ENCODE results near the gene PPP2R2C.

The PPP2R2C gene

DNA sequence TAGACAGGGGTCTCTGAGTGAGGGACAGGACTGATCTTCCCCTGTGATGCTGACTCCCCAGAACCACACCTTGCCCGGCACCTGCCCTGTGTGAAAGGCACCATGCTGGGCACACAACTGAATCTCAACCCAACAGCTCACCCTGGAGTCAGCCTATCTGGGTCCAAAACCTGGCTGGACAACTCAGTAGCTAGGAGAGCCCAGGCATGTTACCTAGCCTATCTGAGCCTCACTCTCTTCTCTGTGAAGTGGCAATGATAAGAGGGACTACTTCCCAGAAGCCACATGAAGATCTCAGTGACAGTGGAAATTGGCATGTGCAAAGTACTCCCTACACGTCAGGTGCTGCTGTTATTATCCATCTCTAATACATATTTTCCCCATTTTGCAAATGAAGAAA lies 44.8 kb upstream of the PPP2R2C start:
- no peak overlapping the region for H3K27ac ChIP-seq (replicated peaks)
- H3K4me3 ChIP-seq (replicated peaks; ENCODE audit: insufficient read depth, low read length) = no peak overlapping the region
- TF ChIP-seq, protein P1, sequence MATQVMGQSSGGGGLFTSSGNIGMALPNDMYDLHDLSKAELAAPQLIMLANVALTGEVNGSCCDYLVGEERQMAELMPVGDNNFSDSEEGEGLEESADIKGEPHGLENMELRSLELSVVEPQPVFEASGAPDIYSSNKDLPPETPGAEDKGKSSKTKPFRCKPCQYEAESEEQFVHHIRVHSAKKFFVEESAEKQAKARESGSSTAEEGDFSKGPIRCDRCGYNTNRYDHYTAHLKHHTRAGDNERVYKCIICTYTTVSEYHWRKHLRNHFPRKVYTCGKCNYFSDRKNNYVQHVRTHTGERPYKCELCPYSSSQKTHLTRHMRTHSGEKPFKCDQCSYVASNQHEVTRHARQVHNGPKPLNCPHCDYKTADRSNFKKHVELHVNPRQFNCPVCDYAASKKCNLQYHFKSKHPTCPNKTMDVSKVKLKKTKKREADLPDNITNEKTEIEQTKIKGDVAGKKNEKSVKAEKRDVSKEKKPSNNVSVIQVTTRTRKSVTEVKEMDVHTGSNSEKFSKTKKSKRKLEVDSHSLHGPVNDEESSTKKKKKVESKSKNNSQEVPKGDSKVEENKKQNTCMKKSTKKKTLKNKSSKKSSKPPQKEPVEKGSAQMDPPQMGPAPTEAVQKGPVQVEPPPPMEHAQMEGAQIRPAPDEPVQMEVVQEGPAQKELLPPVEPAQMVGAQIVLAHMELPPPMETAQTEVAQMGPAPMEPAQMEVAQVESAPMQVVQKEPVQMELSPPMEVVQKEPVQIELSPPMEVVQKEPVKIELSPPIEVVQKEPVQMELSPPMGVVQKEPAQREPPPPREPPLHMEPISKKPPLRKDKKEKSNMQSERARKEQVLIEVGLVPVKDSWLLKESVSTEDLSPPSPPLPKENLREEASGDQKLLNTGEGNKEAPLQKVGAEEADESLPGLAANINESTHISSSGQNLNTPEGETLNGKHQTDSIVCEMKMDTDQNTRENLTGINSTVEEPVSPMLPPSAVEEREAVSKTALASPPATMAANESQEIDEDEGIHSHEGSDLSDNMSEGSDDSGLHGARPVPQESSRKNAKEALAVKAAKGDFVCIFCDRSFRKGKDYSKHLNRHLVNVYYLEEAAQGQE (IDR thresholded peaks at IDR 0.05; ENCODE audit: insufficient replicate concordance, low read depth) = no peak
- TF ChIP-seq, protein P2, sequence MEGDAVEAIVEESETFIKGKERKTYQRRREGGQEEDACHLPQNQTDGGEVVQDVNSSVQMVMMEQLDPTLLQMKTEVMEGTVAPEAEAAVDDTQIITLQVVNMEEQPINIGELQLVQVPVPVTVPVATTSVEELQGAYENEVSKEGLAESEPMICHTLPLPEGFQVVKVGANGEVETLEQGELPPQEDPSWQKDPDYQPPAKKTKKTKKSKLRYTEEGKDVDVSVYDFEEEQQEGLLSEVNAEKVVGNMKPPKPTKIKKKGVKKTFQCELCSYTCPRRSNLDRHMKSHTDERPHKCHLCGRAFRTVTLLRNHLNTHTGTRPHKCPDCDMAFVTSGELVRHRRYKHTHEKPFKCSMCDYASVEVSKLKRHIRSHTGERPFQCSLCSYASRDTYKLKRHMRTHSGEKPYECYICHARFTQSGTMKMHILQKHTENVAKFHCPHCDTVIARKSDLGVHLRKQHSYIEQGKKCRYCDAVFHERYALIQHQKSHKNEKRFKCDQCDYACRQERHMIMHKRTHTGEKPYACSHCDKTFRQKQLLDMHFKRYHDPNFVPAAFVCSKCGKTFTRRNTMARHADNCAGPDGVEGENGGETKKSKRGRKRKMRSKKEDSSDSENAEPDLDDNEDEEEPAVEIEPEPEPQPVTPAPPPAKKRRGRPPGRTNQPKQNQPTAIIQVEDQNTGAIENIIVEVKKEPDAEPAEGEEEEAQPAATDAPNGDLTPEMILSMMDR (IDR thresholded peaks at IDR 0.05; ENCODE audit: insufficient read depth, low read length) = no peak
- no peak for TF ChIP-seq GABPA (IDR thresholded peaks at IDR 0.05; ENCODE audit: low read depth)
- no peak for TF ChIP-seq SPI1 (IDR thresholded peaks at IDR 0.05; ENCODE audit: borderline replicate concordance, low read depth)
- TF ChIP-seq POLR2AphosphoS5 (IDR thresholded peaks at IDR 0.05; ENCODE audit: low read depth) = no peak
- DNase-seq (ENCODE audit: low read depth in 1 of 2, low spot score in 1 of 2) = no peak
- no peaks in the 10 kb centered on the region for H3K27me3 ChIP-seq (ENCODE audit: insufficient read depth, poor library complexity, severe bottlenecking)

DNA sequence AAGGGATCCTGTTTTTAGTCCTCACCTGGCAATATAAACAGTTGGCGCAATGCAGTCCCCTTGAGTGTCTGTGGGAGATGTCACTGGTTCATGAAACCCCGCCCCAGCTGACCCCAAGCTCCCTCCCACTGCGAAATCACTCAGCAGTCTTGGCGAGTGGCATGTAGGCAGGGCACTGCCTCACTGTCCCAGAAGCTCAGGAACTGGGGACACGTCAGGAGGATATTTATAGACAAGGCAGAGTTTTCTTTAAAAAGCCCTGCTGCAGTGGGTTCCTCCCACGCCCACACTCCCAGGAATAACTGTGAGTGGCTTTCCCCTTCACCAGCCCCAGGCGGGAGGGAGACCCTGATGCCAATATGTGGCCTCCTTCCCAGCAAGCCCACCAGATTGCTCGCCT lies 44.3 kb upstream of the PPP2R2C start:
- DNase-seq (ENCODE audit: low read depth in 1 of 2, low spot score in 1 of 2) = no peak
- Histone ChIP-seq H3K4me3 (replicated peaks; ENCODE audit: insufficient read depth, low read length) (no peak overlapping the region), H3K27ac (replicated peaks) (no peak overlapping the region), H3K27me3 (ENCODE audit: insufficient read depth, poor library complexity, severe bottlenecking) (no peaks in the 10 kb centered on the region)
- TF ChIP-seq, protein P1 (IDR thresholded peaks at IDR 0.05; ENCODE audit: insufficient replicate concordance, low read depth) = no peak
- TF ChIP-seq, protein P2 (IDR thresholded peaks at IDR 0.05; ENCODE audit: insufficient read depth, low read length) = no peak
- TF ChIP-seq SPI1 (IDR thresholded peaks at IDR 0.05; ENCODE audit: borderline replicate concordance, low read depth) (no peak), GABPA (IDR thresholded peaks at IDR 0.05; ENCODE audit: low read depth) (no peak), POLR2AphosphoS5 (IDR thresholded peaks at IDR 0.05; ENCODE audit: low read depth) (no peak)

DNA sequence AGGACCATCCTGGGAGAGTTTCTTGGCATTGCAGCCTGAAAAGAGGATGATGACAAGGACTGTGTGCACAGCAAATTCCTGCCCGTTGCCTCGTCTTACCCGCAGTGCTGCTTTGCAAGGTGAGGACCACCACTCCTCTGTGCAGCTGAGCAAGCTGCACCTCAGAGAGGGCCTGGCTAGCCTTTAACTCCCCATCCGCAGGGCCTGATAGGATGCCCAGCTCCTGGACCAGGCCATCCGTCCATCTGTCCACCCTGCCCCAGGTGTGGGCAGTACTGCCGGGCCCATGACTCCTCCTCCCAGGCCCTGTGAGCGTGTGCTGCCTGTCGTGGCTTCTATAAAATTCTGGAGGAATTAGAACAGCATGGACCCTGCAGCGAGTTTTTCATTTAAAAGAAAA lies 43.9 kb upstream of the PPP2R2C start:
- no peak overlapping the region for H3K4me3 ChIP-seq (replicated peaks; ENCODE audit: insufficient read depth, low read length)
- no peak overlapping the region for H3K27ac ChIP-seq (replicated peaks)
- TF ChIP-seq, protein P1 (IDR thresholded peaks at IDR 0.05; ENCODE audit: insufficient replicate concordance, low read depth) = no peak
- TF ChIP-seq, protein P2 (IDR thresholded peaks at IDR 0.05; ENCODE audit: insufficient read depth, low read length) = no peak
- no peak for TF ChIP-seq POLR2AphosphoS5 (IDR thresholded peaks at IDR 0.05; ENCODE audit: low read depth)
- no peak for TF ChIP-seq GABPA (IDR thresholded peaks at IDR 0.05; ENCODE audit: low read depth)
- no peak for TF ChIP-seq SPI1 (IDR thresholded peaks at IDR 0.05; ENCODE audit: borderline replicate concordance, low read depth)
- no peak for DNase-seq (ENCODE audit: low read depth in 1 of 2, low spot score in 1 of 2)
- H3K27me3 ChIP-seq (ENCODE audit: insufficient read depth, poor library complexity, severe bottlenecking) = no peaks in the 10 kb centered on the region

Data from HL-60 (cell line).